Measurements from ENCODE around the gene YRDC. TPM values are rescaled to one million over a fixed set of nuclear protein-coding genes. Genes with fewer than 3 reads are reported as not detected.

The YRDC gene
- total RNA-seq, 4 donors from 2014 or later: 11.2 to 13.6 (median 11.7) TPM

GRCh38 chr1:37814252-37814651 is 6.2 kb upstream of the YRDC start:
- intact Hi-C loops (cut with DNase I; ENCODE audit: low total_unique reads) (loop anchor here (5.0 kb wide), 1 partner anchor 133 kb away; the partner anchor contains the start of gene INPP5B), in situ Hi-C loops (cut with MboI; ENCODE audit: low sequenced_read_pairs in 4 of 4) (no loop called here)
- Histone ChIP-seq H3K36me3 (peaks cover 0 to 15% of the 10 kb centered on the region in 2 donors), H3K4me1 (peaks cover 28 to 29% of the 10 kb centered on the region in 2 donors), H3K4me3 (no peak overlapping the region), H3K27ac (peak overlapping the region; percentile 48 to 68 (median 58)), H3K27me3 (no peaks in the 10 kb centered on the region), H3K9me3 (no peaks in the 10 kb centered on the region)
- ATAC-seq (peak; percentile 61 to 79), DNase-seq (peak; percentile 23 to 48)
- no peak for TF ChIP-seq POLR2A (IDR thresholded peaks at IDR 0.05)

GRCh38 chr1:37813529-37814145 is 5.6 kb upstream of the YRDC start:
- ATAC-seq (no peak), DNase-seq (no peak)
- Histone ChIP-seq H3K4me1 (peaks cover 34% of the 10 kb centered on the region in 2 donors), H3K27ac (peak overlapping the region; percentile 48 to 68 (median 58)), H3K4me3 (no peak overlapping the region), H3K9me3 (no peaks in the 10 kb centered on the region), H3K36me3 (peaks cover 0 to 9% of the 10 kb centered on the region in 2 donors), H3K27me3 (no peaks in the 10 kb centered on the region)
- TF ChIP-seq POLR2A (IDR thresholded peaks at IDR 0.05) (no peak), CTCF (IDR thresholded peaks at IDR 0.05 in 4 of 5, conservative IDR thresholded peaks at IDR 0.05 in 1 of 5) (no peak)
- in situ Hi-C loops (cut with MboI; ENCODE audit: low sequenced_read_pairs in 4 of 4): no loop called here
- intact Hi-C loops (cut with DNase I; ENCODE audit: low total_unique reads): loop anchor here (5.0 kb wide), 1 partner anchor 134 kb away; the partner anchor contains the start of gene INPP5B

GRCh38 chr1:37811027-37811655 is 3.1 kb upstream of the YRDC start:
- in situ Hi-C loops (cut with MboI; ENCODE audit: low sequenced_read_pairs in 4 of 4): no loop called here
- peak; percentile 6 to 56 for ATAC-seq
- H3K4me1 ChIP-seq: peaks cover 44% of the 10 kb centered on the region in 2 donors

GRCh38 chr1:37809942-37810341 is 1.9 kb upstream of the YRDC start:
- intact Hi-C loops (cut with DNase I; ENCODE audit: low total_unique reads): loop anchor here (2.0 to 5.0 kb wide), 3 partner anchors 117 to 1049 kb away; partner anchors contain the start of genes CDCA8, INPP5B and RRAGC
- peaks cover 0 to 18% of the 10 kb centered on the region in 2 donors for H3K36me3 ChIP-seq
- no peaks in the 10 kb centered on the region for H3K9me3 ChIP-seq
- H3K4me3 ChIP-seq: no peak overlapping the region
- no peak for ATAC-seq
- in situ Hi-C loops (cut with MboI; ENCODE audit: low sequenced_read_pairs in 4 of 4): loop anchor here in 2 of 4 donors (5.0 to 10.0 kb wide), 2 partner anchors 47 to 55 kb away; partner anchors contain the start of gene MTF1 (in 1 of the 2)
- no peak for DNase-seq
- H3K27ac ChIP-seq: peak overlapping the region; percentile 89 to 98 (median 96)
- no peaks in the 10 kb centered on the region for H3K27me3 ChIP-seq
- TF ChIP-seq POLR2A (IDR thresholded peaks at IDR 0.05) (no peak), CTCF (IDR thresholded peaks at IDR 0.05 in 4 of 5, conservative IDR thresholded peaks at IDR 0.05 in 1 of 5) (no peak)
- peaks cover 44% of the 10 kb centered on the region in 2 donors for H3K4me1 ChIP-seq

More at GRCh38 chr1:37811027-37811655, 3.1 kb upstream of the YRDC start:
- intact Hi-C loops (cut with DNase I; ENCODE audit: low total_unique reads): loop anchor here (5.0 kb wide), 1 partner anchor 136 kb away; the partner anchor contains the start of gene INPP5B
- Histone ChIP-seq H3K9me3 (no peaks in the 10 kb centered on the region), H3K27me3 (no peaks in the 10 kb centered on the region), H3K27ac (peak overlapping the region; percentile 12 to 98 (median 96)), H3K36me3 (peaks cover 0 to 14% of the 10 kb centered on the region in 2 donors), H3K4me3 (no peak overlapping the region)
- TF ChIP-seq POLR2A (IDR thresholded peaks at IDR 0.05) (no peak), CTCF (IDR thresholded peaks at IDR 0.05 in 4 of 5, conservative IDR thresholded peaks at IDR 0.05 in 1 of 5) (peak; percentile 54 to 79 (median 72))
- peak; percentile 38 to 80 for DNase-seq

Measured in gastrocnemius medialis (tissue), 4 donors.